GM18526 (cell line): ENCODE results near the gene FBXO30.

ENCODE experiments used
- POLR2A ChIP-seq: IDR thresholded peaks from 3 replicates; pipeline ENCODE4 v1.6.1; 2011; ENCODE audit not compliant: insufficient read length; ENCODE audit errors: extremely low read depth

Gene FBXO30

DNA sequence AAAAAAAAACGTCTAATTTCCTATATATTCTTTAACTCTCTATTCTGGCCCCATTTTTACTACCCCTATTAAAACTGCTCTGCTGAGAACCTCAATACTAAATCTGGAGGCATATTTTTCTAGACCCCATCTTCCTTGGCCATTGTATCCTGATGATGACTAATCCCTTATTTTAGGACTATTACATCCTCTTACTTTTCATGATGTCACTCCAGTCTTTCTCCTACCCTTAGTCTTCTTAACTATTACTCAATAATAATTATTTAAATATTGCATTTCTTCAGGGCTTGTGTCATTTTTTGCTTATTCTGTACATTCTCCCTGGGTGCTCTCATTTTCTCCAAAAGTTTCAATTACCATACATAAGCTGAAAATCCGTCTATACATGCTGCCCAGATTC is 6.4 kb downstream of the FBXO30 start:
- TF ChIP-seq POLR2A, result no peak

- TF ChIP-seq POLR2A, result no peak
Measured at GRCh38 chr6:145802141-145802540, 12.5 kb downstream of the FBXO30 start.

DNA sequence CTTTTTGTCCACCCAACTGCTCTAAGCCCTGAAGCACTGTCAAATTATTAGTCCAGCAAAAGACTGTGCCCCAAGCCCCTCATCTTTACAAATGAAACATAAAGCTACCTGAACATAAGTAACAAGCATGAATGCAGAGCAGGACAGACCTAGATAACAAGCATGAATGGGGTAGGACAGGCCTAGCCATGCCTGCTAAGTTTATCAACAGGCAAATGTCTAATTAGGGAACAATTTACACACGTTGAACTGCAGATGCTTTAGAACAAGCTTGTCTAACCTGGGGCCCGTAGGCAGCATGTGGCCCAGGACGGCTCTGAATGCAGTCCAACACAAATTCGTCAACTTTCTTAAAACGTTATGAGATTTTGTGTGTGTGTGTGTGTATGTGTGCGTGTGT is 13.6 kb downstream of the FBXO30 start:
- no peak for TF ChIP-seq POLR2A

GRCh38 chr6:145798530-145798929 is 16.1 kb downstream of the FBXO30 start:
- no peak for TF ChIP-seq POLR2A

GRCh38 chr6:145789443-145789842 is 25.2 kb downstream of the FBXO30 start:
- TF ChIP-seq POLR2A, result no peak

DNA sequence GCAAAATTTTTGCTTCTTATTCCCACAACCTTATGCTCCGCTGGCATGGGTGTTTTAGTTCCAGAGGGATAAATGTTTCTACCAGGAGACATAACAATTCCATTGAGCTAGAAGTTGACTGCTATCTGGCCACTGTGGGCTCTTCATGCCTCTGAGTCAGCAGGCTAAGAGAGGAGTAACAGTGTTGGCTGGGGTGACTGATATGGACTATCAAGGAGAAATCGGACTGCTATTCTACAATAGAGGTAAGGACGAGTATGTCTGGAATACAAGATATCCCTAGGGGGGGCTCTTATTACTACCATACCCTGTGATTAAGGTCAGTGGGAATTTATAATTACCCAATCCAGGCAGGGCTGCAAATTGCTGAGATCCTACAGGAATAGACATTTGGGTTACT is 26.9 kb downstream of the FBXO30 start:
- no peak for TF ChIP-seq POLR2A

DNA sequence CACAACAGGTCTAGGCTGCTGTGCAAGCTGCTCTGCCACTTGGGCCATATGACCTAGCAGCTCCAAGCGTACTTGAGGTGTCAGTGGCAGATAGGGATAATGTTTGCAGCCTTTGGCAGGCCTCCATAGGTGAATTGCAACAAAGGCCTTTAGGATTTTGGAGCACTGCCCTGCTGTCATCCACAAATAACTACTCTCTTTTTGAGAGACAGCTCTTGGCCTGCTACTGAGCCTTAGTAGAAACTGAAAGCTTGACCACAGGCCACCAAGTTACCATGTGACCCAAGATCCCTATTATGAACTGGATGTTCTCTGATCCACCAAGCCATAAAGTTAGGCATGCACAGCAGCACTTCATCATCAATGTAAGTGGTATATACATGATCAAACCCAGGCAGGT is 29.9 kb downstream of the FBXO30 start:
- TF ChIP-seq POLR2A, result no peak

- no peak for TF ChIP-seq POLR2A
Measured at GRCh38 chr6:145783796-145784195, 30.8 kb downstream of the FBXO30 start.

- no peak for TF ChIP-seq POLR2A
Measured at GRCh38 chr6:145772846-145773245, 41.7 kb downstream of the FBXO30 start.

DNA sequence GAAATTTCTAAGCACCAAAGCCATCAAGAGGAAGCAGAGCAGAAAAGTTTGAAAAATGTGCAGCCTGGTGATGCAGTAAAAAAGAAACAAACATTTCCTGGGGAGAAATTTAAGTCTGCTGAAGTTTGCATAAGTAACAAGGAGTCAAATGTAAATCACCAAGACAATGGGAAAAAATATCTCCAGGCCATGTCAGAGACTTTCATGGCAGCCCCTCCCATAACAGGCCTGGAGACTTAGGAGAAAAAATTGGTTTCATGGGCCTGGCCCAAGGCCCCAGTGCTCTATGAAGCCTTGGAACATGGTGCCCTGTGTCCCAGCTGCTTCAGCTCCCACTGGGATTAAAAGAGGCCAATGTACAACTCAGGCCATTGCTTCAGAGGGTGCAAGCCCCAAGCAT is 49.1 kb downstream of the FBXO30 start:
- no peak for TF ChIP-seq POLR2A

DNA sequence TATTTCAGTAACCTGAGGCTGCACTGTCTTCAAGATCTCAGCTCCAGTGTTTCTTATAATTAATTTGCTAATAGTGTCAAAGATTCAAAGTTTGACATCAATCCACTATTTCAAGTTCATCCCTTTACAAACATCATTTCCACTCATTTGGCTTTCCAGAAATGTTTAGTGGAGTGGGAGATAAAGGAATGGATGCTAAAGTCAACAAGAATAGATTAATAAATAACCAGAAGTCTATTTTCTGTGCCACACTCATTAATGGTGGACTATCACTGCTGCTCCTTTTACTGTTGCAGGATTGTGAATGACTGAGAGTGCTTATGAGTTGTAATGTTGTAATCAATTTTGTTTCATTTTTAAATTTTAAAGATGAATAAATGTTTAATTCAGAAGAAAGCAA is 50.9 kb downstream of the FBXO30 start:
- no peak for TF ChIP-seq POLR2A

DNA sequence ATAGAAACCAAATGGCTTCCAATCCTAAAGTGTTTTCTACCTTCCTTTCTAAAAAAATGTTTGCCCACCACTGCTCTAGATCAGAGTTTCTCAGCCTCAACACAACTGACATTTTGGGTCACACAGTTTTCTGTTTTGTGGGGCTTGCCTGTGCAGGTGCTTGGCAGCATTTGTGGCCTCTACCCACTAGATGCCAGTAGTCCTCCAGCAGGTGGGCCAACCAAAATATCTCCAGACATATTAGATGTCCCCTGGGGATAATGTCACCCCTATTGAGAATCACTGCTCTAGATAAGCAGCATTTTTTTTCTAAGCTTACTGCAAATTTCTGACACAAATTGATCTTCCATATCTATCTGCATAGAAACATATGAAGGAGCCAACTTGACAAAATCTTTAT is 53.0 kb downstream of the FBXO30 start:
- no peak for TF ChIP-seq POLR2A

- no peak for TF ChIP-seq POLR2A
Measured at GRCh38 chr6:145758113-145758512, 56.5 kb downstream of the FBXO30 start.

DNA sequence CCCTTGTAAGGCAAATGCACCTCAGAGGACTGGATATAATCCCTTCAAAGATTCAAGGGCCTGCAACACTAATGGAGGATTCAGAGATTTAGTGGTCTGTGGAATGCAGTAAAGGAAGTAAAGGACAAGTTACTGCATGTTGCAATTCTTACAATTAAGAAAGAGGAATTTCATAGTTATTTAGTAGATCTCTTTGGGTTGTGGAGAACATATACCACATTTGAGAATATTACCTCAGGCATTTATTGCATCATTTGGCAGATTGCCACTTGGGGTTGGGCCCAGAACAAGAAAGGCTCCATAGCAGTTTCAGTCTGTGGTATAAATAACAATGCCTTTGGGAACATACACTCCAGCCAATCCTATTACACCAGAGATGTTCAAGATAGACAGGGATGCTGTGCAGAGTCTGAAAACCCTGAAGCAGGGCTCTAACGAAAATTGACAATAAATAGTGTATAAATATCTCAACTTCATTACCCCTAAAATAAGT is 58.4 kb downstream of the FBXO30 start:
- TF ChIP-seq POLR2A, result no peak

GRCh38 chr6:145755682-145756081 is 58.9 kb downstream of the FBXO30 start:
- TF ChIP-seq POLR2A, result no peak

DNA sequence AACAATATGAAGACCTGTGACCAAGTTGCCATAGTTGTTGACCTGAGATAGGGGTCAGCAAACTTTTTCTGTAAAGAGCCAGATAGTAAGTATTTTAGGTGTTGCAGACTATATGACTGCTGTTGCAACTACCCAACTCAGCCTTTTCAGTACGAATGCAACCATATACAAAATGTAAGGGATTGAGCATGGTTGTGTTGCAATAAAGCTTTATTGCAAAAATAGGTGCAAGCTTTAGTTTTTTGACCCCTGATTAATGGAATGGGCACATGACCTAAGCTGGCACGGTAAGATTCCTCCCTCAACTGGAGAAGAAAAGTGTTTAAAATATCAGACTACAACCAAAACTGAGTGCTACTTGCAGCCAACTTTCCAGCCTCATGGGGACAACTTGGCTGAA is 62.0 kb downstream of the FBXO30 start:
- no peak for TF ChIP-seq POLR2A

GRCh38 chr6:145749632-145750031 is 65.0 kb downstream of the FBXO30 start:
- TF ChIP-seq POLR2A, result no peak

DNA sequence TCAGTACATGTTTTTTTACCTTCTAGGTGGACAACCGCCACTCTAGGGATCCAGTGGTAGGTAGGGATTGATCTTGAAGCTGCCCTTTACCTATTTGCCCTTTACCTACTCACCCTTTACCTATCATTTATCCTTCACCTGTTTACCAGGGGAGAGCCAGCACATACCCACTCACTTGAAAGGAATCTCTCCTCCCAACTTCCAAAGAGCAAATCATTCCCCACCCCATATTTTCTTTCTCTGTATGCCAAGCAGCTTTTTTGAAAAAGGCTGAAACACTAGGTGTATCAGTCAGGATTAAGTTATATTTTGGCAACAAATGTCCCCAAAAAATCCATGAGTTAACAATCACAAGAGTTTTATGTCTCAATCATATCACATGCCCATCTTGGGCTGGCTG is 68.7 kb downstream of the FBXO30 start:
- TF ChIP-seq POLR2A, result no peak
